Ovary (tissue), 3 donors: ENCODE measurements around the gene ARHGEF6.

Experiments used
- EP300 ChIP-seq: sonication (generic); formaldehyde crosslinking; IDR thresholded peaks from one replicate; pipeline ENCODE4 v1.6.1; 2017; ENCODE audit warnings: antibody characterized with exemption
- TF ChIP-seq, protein P1 (sequence below), 3 donors: fragments of 450-650 bp in 2 of 3; fragments of 200-600 bp in 1 of 3; IDR thresholded peaks; one replicate each; pipeline versions ENCODE4 v1.5.1 to v1.8.0; 2016 to 2022; ENCODE audit warnings: antibody characterized with exemption in 3 of 3, mild to moderate bottlenecking in 1 of 3
- donor health status: DM: no; HTN: no; CAD: no.

DNA sequence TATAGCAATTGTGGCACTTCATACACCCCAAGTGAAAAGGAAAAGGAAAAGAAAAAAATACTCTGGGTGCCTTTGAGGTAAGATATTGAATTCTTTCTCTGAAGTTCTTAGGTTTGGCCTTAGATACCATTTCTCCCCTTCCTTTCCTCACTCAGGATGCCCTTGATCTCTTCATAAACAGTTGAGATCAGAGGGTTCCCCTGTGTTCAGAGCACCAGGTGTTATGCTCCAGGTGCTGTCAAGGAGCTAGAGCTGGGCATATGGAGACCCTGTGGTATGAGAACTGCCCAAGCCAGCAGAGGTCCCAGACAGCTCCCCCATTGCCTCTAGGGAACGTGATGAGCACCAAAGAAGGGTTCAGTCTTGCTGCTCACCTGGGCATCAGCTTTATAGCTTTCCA, 149.9 kb downstream of the ARHGEF6 start:
- no peak for TF ChIP-seq EP300
- TF ChIP-seq, protein P1, sequence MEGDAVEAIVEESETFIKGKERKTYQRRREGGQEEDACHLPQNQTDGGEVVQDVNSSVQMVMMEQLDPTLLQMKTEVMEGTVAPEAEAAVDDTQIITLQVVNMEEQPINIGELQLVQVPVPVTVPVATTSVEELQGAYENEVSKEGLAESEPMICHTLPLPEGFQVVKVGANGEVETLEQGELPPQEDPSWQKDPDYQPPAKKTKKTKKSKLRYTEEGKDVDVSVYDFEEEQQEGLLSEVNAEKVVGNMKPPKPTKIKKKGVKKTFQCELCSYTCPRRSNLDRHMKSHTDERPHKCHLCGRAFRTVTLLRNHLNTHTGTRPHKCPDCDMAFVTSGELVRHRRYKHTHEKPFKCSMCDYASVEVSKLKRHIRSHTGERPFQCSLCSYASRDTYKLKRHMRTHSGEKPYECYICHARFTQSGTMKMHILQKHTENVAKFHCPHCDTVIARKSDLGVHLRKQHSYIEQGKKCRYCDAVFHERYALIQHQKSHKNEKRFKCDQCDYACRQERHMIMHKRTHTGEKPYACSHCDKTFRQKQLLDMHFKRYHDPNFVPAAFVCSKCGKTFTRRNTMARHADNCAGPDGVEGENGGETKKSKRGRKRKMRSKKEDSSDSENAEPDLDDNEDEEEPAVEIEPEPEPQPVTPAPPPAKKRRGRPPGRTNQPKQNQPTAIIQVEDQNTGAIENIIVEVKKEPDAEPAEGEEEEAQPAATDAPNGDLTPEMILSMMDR (IDR thresholded peaks at IDR 0.05), result no peak
